COLO829 (cell line): ENCODE results near the gene AP1AR.

Source experiments
- DNase-seq: peaks from one replicate; pipeline ENCODE4 v3.0.0; 2012; ENCODE audit warnings: low spot score

The AP1AR gene

GRCh38 chr4:112222219-112222955, 9.2 kb upstream of the AP1AR start:
- DNase-seq: no peak

GRCh38 chr4:112225157-112225556, 6.4 kb upstream of the AP1AR start:
- no peak for DNase-seq

GRCh38 chr4:112230879-112231778, 458 bp upstream of the AP1AR start:
- peak; percentile 98 for DNase-seq

- peak; percentile 77 for DNase-seq
Measured at GRCh38 chr4:112234952-112235609, 3.5 kb downstream of the AP1AR start.

GRCh38 chr4:112236040-112236439, 4.5 kb downstream of the AP1AR start:
- DNase-seq: no peak

GRCh38 chr4:112238833-112239232, 7.2 kb downstream of the AP1AR start:
- no peak for DNase-seq

- DNase-seq: no peak
Measured at GRCh38 chr4:112245383-112245782, 13.8 kb downstream of the AP1AR start.

GRCh38 chr4:112247021-112247420, 15.4 kb downstream of the AP1AR start:
- no peak for DNase-seq

GRCh38 chr4:112251019-112251643, 19.5 kb downstream of the AP1AR start:
- no peak for DNase-seq

GRCh38 chr4:112252234-112252633, 20.6 kb downstream of the AP1AR start:
- DNase-seq: no peak

- no peak for DNase-seq
Measured at GRCh38 chr4:112253382-112254000, 21.9 kb downstream of the AP1AR start.

GRCh38 chr4:112257098-112257497, 25.5 kb downstream of the AP1AR start:
- DNase-seq: no peak

- DNase-seq: peak; percentile 33
Measured at GRCh38 chr4:112266823-112267222, 35.2 kb downstream of the AP1AR start.

- DNase-seq: no peak
Measured at GRCh38 chr4:112270051-112270450, 38.5 kb downstream of the AP1AR start.

GRCh38 chr4:112270640-112271421, 39.2 kb downstream of the AP1AR start:
- no peak for DNase-seq

- DNase-seq: no peak
Measured at GRCh38 chr4:112272292-112272691, 40.7 kb downstream of the AP1AR start.

- DNase-seq: no peak
Measured at GRCh38 chr4:112274959-112275358, 43.4 kb downstream of the AP1AR start.

- no peak for DNase-seq
Measured at GRCh38 chr4:112276113-112276512, 44.5 kb downstream of the AP1AR start.

GRCh38 chr4:112277220-112277619, 45.6 kb downstream of the AP1AR start:
- no peak for DNase-seq

GRCh38 chr4:112277705-112278448, 46.3 kb downstream of the AP1AR start:
- no peak for DNase-seq
